ENCODE results near the gene CENPU. TPM values are rescaled to one million over a fixed set of nuclear protein-coding genes. Genes with fewer than 3 reads are reported as not detected.

The CENPU gene
- total RNA-seq, 1 donor from 2014 or later: 1.8 TPM

DNA sequence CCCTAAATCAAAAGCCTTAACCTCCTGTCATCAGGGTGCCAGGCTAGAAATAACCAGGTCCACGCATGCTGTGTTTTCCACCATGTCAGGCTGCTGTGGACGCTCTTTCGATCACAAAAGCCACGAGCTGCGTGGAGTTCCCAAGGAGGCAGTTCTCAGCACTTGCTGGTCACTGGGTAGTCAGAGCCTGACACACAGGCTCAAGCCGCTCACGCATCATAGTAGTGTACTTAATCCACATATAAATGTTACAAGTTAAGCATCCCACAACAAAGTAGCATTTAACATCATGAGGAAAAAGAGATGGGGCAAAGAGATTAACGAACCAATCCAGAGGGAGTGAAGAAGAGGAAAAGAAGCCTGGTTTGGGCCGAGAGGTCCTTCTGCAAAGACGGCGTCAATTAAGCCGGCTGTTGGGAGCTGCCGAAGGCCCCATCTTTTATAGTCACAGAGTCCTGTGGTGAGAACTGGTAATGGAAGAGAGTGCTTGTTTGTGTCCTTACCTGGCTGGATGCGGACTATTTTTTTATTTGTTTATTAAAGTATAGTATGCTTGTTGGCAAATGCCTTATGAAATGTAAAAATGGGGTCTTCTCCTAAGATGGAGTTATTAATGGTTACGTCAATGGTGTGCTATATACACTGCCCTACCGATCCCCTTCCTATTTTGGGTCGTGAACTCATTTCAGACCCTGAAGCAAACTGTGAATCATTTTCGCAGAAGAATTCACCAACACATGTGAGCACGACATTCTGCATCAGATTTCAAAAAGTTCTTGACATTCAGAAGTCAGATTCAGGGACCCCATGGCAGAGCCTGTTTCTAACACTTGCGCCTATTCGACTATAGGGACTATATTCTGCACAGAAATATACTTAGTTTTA, 83.7 kb downstream of the CENPU start:
- ATAC-seq: no peak
- no peak for DNase-seq (ENCODE audit: missing footprints)
- intact Hi-C loops (cut with DNase I): loop anchor here (2.0 to 5.0 kb wide), 5 partner anchors 85 to 383 kb away; partner anchors contain the start of genes CENPU and IRF2

DNA sequence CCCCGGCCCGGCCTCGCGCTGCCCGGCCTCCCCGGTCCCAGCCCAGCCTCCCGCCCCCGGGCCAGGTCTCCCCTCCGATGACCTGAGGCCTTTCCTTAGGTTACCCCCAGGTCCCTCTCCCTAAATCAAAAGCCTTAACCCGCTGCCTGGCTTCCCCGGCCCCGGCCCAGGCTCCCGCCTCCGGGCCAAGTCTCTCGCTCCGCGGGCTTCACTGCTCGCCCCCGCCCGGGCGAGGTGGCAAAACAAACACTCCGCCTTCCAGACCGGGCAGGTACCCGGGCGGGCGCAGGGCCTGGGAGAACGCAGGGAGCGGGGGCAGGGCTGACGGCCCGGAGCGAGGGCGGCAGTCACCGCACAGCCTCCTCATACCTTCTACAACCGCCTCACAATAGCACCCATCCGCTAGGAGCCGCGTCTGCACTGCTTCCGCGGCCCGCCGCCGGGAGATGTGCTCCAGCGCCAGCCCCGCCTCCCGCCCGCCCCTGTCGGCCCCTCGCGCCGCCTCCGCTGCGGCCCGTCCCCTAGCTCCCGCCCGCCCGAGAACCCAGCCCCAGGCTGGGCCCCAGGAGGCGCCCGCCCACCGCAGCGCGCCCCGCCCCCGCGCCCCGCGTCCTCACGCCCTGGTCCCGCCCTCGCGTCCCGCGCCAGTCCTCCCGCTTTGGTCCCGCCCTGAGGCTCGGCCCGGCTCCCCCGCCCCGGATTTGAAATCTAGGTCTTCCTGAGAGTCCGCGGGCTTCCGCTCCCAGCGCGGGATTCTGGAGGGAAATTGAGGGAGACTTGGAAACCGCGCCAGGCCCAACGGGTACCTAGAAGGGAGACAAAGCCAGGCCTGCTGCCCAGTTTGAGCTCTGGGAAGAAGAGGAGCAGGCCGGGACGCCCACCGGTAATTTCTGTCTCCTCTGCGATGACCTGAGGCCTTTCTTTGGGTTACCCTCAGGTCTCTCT, 84.6 kb downstream of the CENPU start, which contains the start of the genes CASP3 and PRIMPOL:
Gene CASP3, minus strand, starts transcription at position 422 of the 945 bp plus-strand sequence. CDS start 10,994 bp downstream, outside the sequence.
Gene PRIMPOL, plus strand, starts transcription at position 713 of the 945 bp plus-strand sequence. CDS start 7,403 bp downstream, outside the sequence.
- DNase-seq (ENCODE audit: missing footprints) (peak; percentile 99), ATAC-seq (peak; percentile 98)
- intact Hi-C loops (cut with DNase I): loop anchor here (2.0 to 5.0 kb wide), 5 partner anchors 86 to 382 kb away; partner anchors contain the start of genes CENPU and IRF2

DNA sequence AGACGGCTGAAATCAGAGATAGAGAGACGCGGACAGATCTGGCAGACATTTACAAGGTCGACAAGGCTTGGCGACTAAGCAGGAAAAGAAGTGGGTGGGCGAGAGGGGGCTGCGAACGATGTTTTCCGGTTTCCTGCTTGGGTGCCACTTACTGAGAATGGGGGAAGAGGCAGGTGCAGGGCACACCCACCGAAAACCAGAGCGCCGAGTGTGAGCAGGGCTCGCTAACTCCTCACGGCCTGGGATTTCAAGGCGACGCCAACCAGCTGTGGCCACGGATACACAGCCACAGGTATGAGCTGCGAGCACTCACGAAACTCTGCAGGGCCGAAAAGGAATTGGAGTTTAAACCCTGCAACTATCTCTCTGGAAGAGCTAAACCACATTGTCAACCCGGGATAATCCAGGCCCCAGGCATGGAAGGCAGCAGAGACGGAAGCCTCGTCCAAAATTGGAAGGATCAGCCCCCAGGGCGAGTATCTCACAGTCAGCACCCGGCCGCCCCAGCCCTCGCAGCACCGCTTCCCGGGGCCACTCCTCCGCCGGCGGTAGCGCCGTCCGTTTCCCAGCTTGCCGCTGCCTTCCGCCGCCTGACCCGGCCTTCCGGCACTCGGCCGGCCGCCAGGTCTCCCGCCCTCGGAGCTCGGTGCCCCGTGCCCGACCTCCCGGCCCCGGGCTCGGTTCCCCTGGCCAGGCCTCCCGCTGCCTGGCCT, 85.4 kb downstream of the CENPU start:
- intact Hi-C loops (cut with DNase I): loop anchor here (2.0 to 5.0 kb wide), 5 partner anchors 86 to 381 kb away; partner anchors contain the start of genes CENPU and IRF2
- peak; percentile 83 for DNase-seq (ENCODE audit: missing footprints)
- ATAC-seq: peak; percentile 53

DNA sequence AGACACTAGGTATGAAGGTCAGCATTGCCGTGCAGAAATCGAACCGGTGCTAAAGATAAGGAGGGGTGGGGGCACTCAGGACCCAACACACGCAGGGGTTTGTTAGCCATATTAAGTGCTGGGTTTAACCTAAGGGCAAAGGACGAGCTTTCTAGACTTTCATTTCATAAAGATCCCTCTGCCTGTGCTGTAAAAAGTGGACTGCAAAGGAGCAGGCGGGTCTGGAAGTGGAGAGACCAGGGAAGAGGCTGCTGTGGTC, 85.9 kb downstream of the CENPU start:
- ATAC-seq (no peak), DNase-seq (ENCODE audit: missing footprints) (no peak)
- intact Hi-C loops (cut with DNase I): loop anchor here (2.0 to 5.0 kb wide), 5 partner anchors 87 to 381 kb away; partner anchors contain the start of genes CENPU and IRF2

DNA sequence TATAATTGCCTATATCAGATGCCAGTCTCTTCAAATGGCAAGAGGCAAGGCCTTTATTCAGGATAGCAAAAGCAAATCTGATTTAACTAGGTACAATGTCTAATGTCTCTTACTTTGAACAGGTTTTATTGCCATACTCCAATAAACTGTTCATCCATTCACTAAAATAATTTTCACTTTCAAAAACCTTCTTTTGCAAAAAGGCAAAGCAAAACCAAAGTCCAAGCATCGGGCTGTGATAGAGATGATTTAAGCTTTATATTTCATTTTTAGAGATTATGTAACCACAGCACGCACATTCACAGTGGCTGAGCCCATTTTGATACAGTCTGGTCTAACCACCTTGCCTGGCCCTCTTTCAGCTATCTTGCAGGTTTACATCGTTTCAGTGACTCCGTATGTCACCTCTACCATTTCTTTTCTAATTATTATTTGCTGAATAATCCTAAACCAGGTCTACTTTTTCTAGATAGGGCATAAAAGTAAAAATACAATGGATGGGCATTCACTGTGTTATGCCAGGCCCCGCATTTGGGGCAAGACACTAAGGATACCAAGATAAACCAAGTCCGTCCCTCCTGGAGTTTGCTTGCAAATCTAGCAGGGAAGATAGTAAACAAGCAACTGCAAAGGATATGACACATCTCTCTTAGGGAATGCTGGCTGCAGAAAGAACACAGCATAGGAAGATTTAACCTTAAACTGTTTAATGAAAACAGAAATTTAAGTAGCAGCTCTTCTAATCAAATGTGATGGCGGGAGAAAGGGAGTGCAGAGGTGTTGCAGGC, 86.4 kb downstream of the CENPU start:
- DNase-seq (ENCODE audit: missing footprints): no peak
- intact Hi-C loops (cut with DNase I): loop anchor here (2.0 to 5.0 kb wide), 5 partner anchors 87 to 380 kb away; partner anchors contain the start of genes CENPU and IRF2
- no peak for ATAC-seq

DNA sequence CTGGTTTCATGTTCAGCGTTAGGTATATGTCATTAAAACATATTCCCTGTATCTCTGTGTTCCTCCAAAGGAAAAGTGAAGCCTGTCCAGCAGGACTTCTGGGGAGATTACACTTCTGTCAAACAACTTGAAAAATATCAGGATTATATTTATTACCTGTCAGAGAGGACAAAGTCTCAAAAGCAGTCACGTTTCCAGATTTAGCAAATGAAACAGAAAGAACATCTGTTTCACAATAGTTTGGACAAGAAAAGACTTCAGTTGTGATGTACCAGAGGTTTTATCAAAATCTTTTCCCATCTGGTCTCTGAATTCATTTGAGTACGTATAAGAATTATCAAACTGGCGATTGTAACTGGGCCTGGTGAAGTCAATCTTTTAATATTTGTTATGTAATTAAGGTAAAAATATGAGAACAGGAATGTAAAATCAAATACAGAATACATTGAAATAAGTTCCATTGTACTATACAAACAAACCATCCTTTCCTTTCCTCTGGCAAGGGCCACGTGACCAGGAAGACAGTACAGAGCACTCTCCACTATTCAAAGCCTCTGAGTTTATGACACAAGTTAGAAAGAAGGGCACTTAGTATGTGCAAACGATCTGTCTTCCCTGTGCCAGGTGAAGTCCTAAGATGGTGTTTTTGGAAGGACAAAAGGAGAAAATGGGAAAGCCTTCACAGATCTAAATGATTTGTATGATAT, 87.8 kb downstream of the CENPU start:
- intact Hi-C loops (cut with DNase I): loop anchor here (5.0 kb wide), 2 partner anchors 174 to 379 kb away; partner anchors contain the start of gene IRF2
- ATAC-seq (no peak), DNase-seq (ENCODE audit: missing footprints) (no peak)

DNA sequence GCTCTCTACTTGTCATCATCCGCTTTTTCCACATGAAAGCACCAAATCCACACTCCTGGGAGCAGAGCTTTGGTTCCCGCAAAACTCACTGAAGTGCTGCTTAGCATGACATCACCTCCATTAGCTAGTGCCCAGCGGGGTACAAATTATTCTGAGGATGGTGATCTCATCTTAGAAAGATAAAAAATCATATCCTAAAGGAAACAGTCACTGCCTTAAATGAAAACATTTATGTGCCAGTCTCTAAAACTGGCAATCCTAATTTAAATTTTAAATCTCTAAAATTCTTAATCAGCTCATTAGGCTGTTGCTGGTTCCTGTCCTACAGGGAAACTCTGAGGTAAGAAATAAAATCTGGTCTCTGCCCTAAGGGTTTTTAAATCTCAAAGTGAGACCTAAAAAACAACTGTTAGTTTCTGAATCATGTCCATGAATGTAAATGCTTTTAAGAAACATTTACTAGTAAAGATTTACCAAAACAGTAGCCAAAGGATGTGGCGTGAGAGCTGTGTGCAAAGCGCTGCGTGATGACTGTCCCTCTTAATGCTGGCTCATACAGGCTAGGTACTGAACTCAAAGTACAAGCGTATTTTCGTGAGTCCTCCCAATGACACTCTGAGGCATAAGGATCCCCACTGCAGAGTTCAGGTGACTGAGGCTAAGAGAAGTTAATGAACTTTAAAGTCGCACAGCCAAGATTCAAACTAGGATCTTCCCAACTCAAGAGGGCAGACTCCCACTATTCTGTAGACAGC, 89.2 kb downstream of the CENPU start:
- no peak for DNase-seq (ENCODE audit: missing footprints)
- intact Hi-C loops (cut with DNase I): loop anchor here (5.0 kb wide), 2 partner anchors 172 to 377 kb away; partner anchors contain the start of gene IRF2
- no peak for ATAC-seq

Other genes starting within 250 kb of the CENPU start
- gene CASP3, start 84.6 kb downstream of the CENPU start, total RNA-seq: 10.4 TPM
- gene PRIMPOL, start 84.4 kb downstream of the CENPU start, total RNA-seq: 10.8 TPM
- gene ACSL1, start 91.9 kb upstream of the CENPU start, total RNA-seq: 445 TPM